ENCODE results near the gene FAM13A.

Gene FAM13A

DNA sequence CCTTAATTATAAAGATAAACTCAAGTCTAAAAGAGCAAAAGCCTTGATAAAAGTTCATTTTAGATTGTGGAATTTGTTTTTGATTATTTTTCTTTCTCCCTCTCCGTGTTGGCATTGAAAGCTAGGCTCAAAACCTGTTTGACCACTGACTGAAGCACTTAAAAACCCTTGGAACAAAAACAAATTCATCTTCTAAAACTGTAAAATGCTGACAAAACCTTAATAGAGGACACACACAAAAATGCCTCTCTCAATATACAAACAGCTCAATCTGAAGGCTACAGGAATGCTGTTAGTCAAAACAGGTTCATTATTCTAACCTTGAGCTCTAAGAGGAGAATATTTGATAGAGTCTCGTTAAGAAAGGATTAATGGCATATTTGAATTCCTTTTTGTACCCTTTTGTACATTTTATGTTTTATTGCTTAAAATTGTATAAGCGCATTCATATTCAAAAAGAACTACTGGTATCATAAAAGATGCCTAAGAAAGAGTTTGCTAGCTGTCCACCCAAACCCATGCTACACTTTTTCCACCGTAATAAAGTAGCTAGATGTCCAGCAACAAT is 285.0 kb downstream of the FAM13A start:
- no peak overlapping the region for H4K91ac ChIP-seq (ENCODE audit: low read depth, low read length, poor library complexity)
- no peak overlapping the region for H2AFZ ChIP-seq (ENCODE audit: low read length)
- H3K27ac ChIP-seq (replicated peaks; ENCODE audit: low read length) = no peak overlapping the region
- H3K9ac ChIP-seq (ENCODE audit: low read depth, low read length, poor library complexity) = no peak overlapping the region
- H3K4me1 ChIP-seq (ENCODE audit: control insufficient read depth in 2 of 2, insufficient read depth in 1 of 2, low read depth in 1 of 2, low read length in 2 of 2) = no peaks in the 10 kb centered on the region
- H2BK120ac ChIP-seq (ENCODE audit: low read depth, low read length) = no peak overlapping the region
- H3K9me3 ChIP-seq (replicated peaks in 1 of 2; ENCODE audit: control insufficient read depth in 2 of 2, insufficient read depth in 1 of 2, low read depth in 1 of 2, low read length in 2 of 2) = no peaks in the 10 kb centered on the region
- no peak overlapping the region for H3K18ac ChIP-seq (ENCODE audit: low read length)
- H3K27me3 ChIP-seq (ENCODE audit: control insufficient read depth in 3 of 3, insufficient read depth in 3 of 3, low read depth in 1 of 3, low read length in 3 of 3) = no peaks in the 10 kb centered on the region
- H3K14ac ChIP-seq (ENCODE audit: low read length) = no peak overlapping the region
- peaks cover 0 to 4% of the 10 kb centered on the region in 2 donors for H3K36me3 ChIP-seq (replicated peaks in 1 of 2; ENCODE audit: control insufficient read depth in 2 of 2, insufficient read depth in 2 of 2, low read length in 2 of 2)
- no peak overlapping the region for H3K4ac ChIP-seq (ENCODE audit: low read length)
- no peak overlapping the region for H3K23ac ChIP-seq (ENCODE audit: low read depth, low read length, poor library complexity)
- no peak for DNase-seq (ENCODE audit: low spot score)
- H3K79me1 ChIP-seq (ENCODE audit: low read depth, low read length) = no peaks in the 10 kb centered on the region
- H3K4me3 ChIP-seq (ENCODE audit: low read length in 2 of 2) = no peak overlapping the region
- H2BK5ac ChIP-seq (ENCODE audit: low read length) = no peak overlapping the region
- no peak overlapping the region for H2BK12ac ChIP-seq (ENCODE audit: low read length)
- WGBS, 2 donors (ENCODE audit: extremely low coverage in 2 of 2, insufficient read length in 2 of 2, insufficient replicate concordance in 1 of 2) = no CpG with 5 or more reads among the region's 4 CpGs
- no peak overlapping the region for H3K4me2 ChIP-seq (ENCODE audit: insufficient read depth, low read length, poor library complexity, severe bottlenecking)
- H2AK5ac ChIP-seq (ENCODE audit: low read depth, low read length) = no peak overlapping the region
- no peak overlapping the region for H4K8ac ChIP-seq (ENCODE audit: low read depth, low read length)
- no peak overlapping the region for H2BK15ac ChIP-seq (ENCODE audit: low read length)

DNA sequence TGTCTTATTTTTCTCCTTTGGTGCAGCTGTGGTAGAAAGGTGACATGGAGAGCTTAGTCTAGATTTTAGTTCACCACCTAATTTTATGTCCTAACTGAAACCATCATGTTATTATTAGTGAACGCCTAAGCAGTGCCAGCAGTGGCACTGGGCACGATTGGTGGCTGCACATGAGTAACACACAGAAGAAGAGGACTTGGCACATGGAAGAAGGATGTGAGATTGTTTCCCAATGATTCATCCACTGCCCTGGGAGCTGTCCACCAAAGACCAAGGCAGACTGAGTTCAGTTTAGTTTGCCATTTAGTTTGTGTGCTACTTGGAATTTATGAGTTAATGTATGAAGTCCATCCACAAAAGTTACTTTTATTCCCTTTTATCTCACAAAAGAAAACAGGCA is 291.3 kb downstream of the FAM13A start:
- Histone ChIP-seq H3K36me3 (replicated peaks in 1 of 2; ENCODE audit: control insufficient read depth in 2 of 2, insufficient read depth in 2 of 2, low read length in 2 of 2) (peaks cover 0 to 11% of the 10 kb centered on the region in 2 donors), H2AK5ac (ENCODE audit: low read depth, low read length) (no peak overlapping the region), H3K9ac (ENCODE audit: low read depth, low read length, poor library complexity) (no peak overlapping the region), H3K23ac (ENCODE audit: low read depth, low read length, poor library complexity) (no peak overlapping the region), H2BK5ac (ENCODE audit: low read length) (no peak overlapping the region), H4K91ac (ENCODE audit: low read depth, low read length, poor library complexity) (no peak overlapping the region), H3K4ac (ENCODE audit: low read length) (no peak overlapping the region), H3K18ac (ENCODE audit: low read length) (no peak overlapping the region), H4K8ac (ENCODE audit: low read depth, low read length) (no peak overlapping the region), H2BK12ac (ENCODE audit: low read length) (no peak overlapping the region), H3K79me1 (ENCODE audit: low read depth, low read length) (no peaks in the 10 kb centered on the region), H3K27ac (replicated peaks; ENCODE audit: low read length) (no peak overlapping the region), H3K4me1 (ENCODE audit: control insufficient read depth in 2 of 2, insufficient read depth in 1 of 2, low read depth in 1 of 2, low read length in 2 of 2) (peaks cover 0 to 7% of the 10 kb centered on the region in 2 donors), H3K14ac (ENCODE audit: low read length) (no peak overlapping the region), H3K4me3 (ENCODE audit: low read length in 2 of 2) (no peak overlapping the region), H2AFZ (ENCODE audit: low read length) (no peak overlapping the region), H3K27me3 (ENCODE audit: control insufficient read depth in 3 of 3, insufficient read depth in 3 of 3, low read depth in 1 of 3, low read length in 3 of 3) (no peaks in the 10 kb centered on the region), H3K9me3 (replicated peaks in 1 of 2; ENCODE audit: control insufficient read depth in 2 of 2, insufficient read depth in 1 of 2, low read depth in 1 of 2, low read length in 2 of 2) (no peaks in the 10 kb centered on the region), H2BK15ac (ENCODE audit: low read length) (no peak overlapping the region), H2BK120ac (ENCODE audit: low read depth, low read length) (no peak overlapping the region), H3K4me2 (ENCODE audit: insufficient read depth, low read length, poor library complexity, severe bottlenecking) (no peak overlapping the region)
- DNase-seq (ENCODE audit: low spot score) = no peak
- WGBS, 2 donors (ENCODE audit: extremely low coverage in 2 of 2, insufficient read length in 2 of 2, insufficient replicate concordance in 1 of 2) = no CpG with 5 or more reads among the region's 2 CpGs

DNA sequence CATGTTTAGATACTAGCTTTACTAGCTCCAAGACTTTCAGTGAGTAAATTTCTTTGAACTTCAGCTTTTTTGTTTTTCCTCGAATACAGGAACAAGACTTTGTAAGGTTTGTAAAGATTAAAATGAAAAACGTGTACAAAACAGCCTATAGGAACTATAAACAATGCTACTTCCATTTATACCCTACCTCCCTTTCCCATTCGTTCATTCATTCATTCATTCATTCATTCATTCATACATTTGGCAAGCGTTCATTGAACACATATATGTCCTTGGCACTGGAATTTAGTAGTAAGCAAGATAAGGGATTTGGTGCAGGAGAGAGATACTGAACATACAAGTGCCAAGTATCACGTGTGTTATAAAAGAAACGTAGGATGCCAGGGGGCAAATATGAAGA is 293.9 kb downstream of the FAM13A start:
- Histone ChIP-seq H2AFZ (ENCODE audit: low read length) (no peak overlapping the region), H3K18ac (ENCODE audit: low read length) (no peak overlapping the region), H3K4ac (ENCODE audit: low read length) (no peak overlapping the region), H4K91ac (ENCODE audit: low read depth, low read length, poor library complexity) (no peak overlapping the region), H3K27me3 (ENCODE audit: control insufficient read depth in 3 of 3, insufficient read depth in 3 of 3, low read depth in 1 of 3, low read length in 3 of 3) (no peaks in the 10 kb centered on the region), H3K9me3 (replicated peaks in 1 of 2; ENCODE audit: control insufficient read depth in 2 of 2, insufficient read depth in 1 of 2, low read depth in 1 of 2, low read length in 2 of 2) (no peaks in the 10 kb centered on the region), H3K4me1 (ENCODE audit: control insufficient read depth in 2 of 2, insufficient read depth in 1 of 2, low read depth in 1 of 2, low read length in 2 of 2) (peaks cover 6 to 21% of the 10 kb centered on the region in 2 donors), H3K79me1 (ENCODE audit: low read depth, low read length) (no peaks in the 10 kb centered on the region), H2AK5ac (ENCODE audit: low read depth, low read length) (no peak overlapping the region), H3K14ac (ENCODE audit: low read length) (no peak overlapping the region), H2BK15ac (ENCODE audit: low read length) (no peak overlapping the region), H3K4me2 (ENCODE audit: insufficient read depth, low read length, poor library complexity, severe bottlenecking) (no peak overlapping the region), H3K23ac (ENCODE audit: low read depth, low read length, poor library complexity) (no peak overlapping the region), H2BK5ac (ENCODE audit: low read length) (no peak overlapping the region), H4K8ac (ENCODE audit: low read depth, low read length) (no peak overlapping the region), H3K9ac (ENCODE audit: low read depth, low read length, poor library complexity) (no peak overlapping the region), H3K4me3 (ENCODE audit: low read length in 2 of 2) (no peak overlapping the region), H3K27ac (replicated peaks; ENCODE audit: low read length) (no peak overlapping the region), H2BK12ac (ENCODE audit: low read length) (no peak overlapping the region), H3K36me3 (replicated peaks in 1 of 2; ENCODE audit: control insufficient read depth in 2 of 2, insufficient read depth in 2 of 2, low read length in 2 of 2) (peaks cover 0 to 11% of the 10 kb centered on the region in 2 donors), H2BK120ac (ENCODE audit: low read depth, low read length) (no peak overlapping the region)
- WGBS, 2 donors (ENCODE audit: extremely low coverage in 2 of 2, insufficient read length in 2 of 2, insufficient replicate concordance in 1 of 2) = 40% methylated on average over 1 of the region's 6 CpGs; no CpG with 5 or more reads in 1 of the 2 donors
- DNase-seq (ENCODE audit: low spot score) = no peak

DNA sequence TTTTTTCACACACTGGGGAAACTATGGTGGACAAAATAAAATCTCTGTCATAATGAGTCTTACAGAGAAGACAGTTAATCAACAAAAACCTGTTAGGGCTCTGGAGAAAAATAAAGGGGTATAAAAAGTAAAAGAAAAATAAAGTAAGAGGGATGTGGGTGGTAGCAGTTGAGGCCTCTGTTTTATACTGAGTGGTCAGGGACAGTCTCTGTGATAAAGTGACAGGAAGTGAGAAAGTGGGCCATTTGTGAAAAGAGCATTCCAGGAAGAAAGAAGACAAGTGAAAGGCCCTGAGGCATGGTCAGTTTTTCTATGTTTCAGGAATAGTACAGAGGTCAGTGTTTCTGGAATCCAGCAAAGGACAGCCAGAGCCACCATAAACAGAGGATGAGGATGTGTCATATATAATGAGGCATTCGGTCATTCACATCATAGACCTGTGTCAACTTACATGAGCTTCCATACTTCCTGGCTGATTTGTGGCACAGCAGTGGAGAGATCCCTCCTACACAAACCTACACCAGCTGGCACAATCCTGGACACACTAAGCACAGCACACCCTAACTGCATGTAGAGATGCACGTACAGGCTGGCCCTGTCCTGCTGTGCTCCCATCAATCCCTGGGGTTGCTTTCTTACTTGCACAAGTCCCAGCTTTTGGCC is 295.0 kb downstream of the FAM13A start:
- Histone ChIP-seq H3K79me1 (ENCODE audit: low read depth, low read length) (no peaks in the 10 kb centered on the region), H3K4me3 (ENCODE audit: low read length in 2 of 2) (no peak overlapping the region), H3K27me3 (ENCODE audit: control insufficient read depth in 3 of 3, insufficient read depth in 3 of 3, low read depth in 1 of 3, low read length in 3 of 3) (no peaks in the 10 kb centered on the region), H3K9ac (ENCODE audit: low read depth, low read length, poor library complexity) (peak overlapping the region; percentile 79), H4K8ac (ENCODE audit: low read depth, low read length) (peak overlapping the region; percentile 29), H2BK5ac (ENCODE audit: low read length) (no peak overlapping the region), H3K4me1 (ENCODE audit: control insufficient read depth in 2 of 2, insufficient read depth in 1 of 2, low read depth in 1 of 2, low read length in 2 of 2) (peaks cover 9 to 21% of the 10 kb centered on the region in 2 donors), H2BK120ac (ENCODE audit: low read depth, low read length) (no peak overlapping the region), H3K4ac (ENCODE audit: low read length) (peak overlapping the region; percentile 56), H3K4me2 (ENCODE audit: insufficient read depth, low read length, poor library complexity, severe bottlenecking) (no peak overlapping the region), H3K27ac (replicated peaks; ENCODE audit: low read length) (no peak overlapping the region), H2AFZ (ENCODE audit: low read length) (no peak overlapping the region), H3K14ac (ENCODE audit: low read length) (no peak overlapping the region), H3K18ac (ENCODE audit: low read length) (peak overlapping the region; percentile 60), H2AK5ac (ENCODE audit: low read depth, low read length) (no peak overlapping the region), H2BK15ac (ENCODE audit: low read length) (no peak overlapping the region), H3K36me3 (replicated peaks in 1 of 2; ENCODE audit: control insufficient read depth in 2 of 2, insufficient read depth in 2 of 2, low read length in 2 of 2) (peaks cover 0 to 6% of the 10 kb centered on the region in 2 donors), H3K23ac (ENCODE audit: low read depth, low read length, poor library complexity) (no peak overlapping the region), H3K9me3 (replicated peaks in 1 of 2; ENCODE audit: control insufficient read depth in 2 of 2, insufficient read depth in 1 of 2, low read depth in 1 of 2, low read length in 2 of 2) (no peaks in the 10 kb centered on the region), H2BK12ac (ENCODE audit: low read length) (no peak overlapping the region), H4K91ac (ENCODE audit: low read depth, low read length, poor library complexity) (no peak overlapping the region)
- DNase-seq (ENCODE audit: low spot score) = no peak
- no CpG with 5 or more reads among the region's 2 CpGs for WGBS, 2 donors (ENCODE audit: extremely low coverage in 2 of 2, insufficient read length in 2 of 2, insufficient replicate concordance in 1 of 2)
